HCT116 (cell line): ENCODE data around the gene FOXD2. TPM values are rescaled to one million over a fixed set of nuclear protein-coding genes. Genes with fewer than 3 reads are reported as not detected.

Source experiments
- ATAC-seq: fragments of 200-7000 bp; cut with Tn5 transposase; 2 replicates; pipeline ENCODE4 v1.9.1; 2020; ENCODE audit warnings: mild to moderate bottlenecking, moderate library complexity
- BruUV-seq: library from RNA; stranded (reverse); fragments of 400-500 nt; replicated peaks from 2 replicates; lab custom pipeline; 2021; lab: Mats Ljungman, UMichigan
- CTCF ChIA-PET: fragments of 300-600 bp; sonication (Branson Sonifier 250); formaldehyde crosslinking; loops from one replicate; lab custom pipeline; 2021; ENCODE audit warnings: antibody characterized with exemption; lab: Charles Lee
- POLR2A ChIA-PET: fragments of 300-600, 350-600 bp; sonication (Branson Sonifier 250); formaldehyde crosslinking; loops from one replicate; lab custom pipeline; 2021; ENCODE audit warnings: antibody characterized with exemption; lab: Charles Lee
- RAD21 ChIA-PET, 2 experiments: fragments of 300-600 bp; sonication (Branson Sonifier 250); formaldehyde crosslinking; loops; one replicate each; lab custom pipeline; 2023; ENCODE audit warnings: low total read pairs in 2 of 2; ENCODE audit not compliant: uncharacterized antibody in 2 of 2, unreplicated experiment in 2 of 2, low non-redundant PET in 1 of 2; lab: Charles Lee
- DNase-seq: peaks from one replicate; pipeline ENCODE4 v3.0.0-alpha.2; 2010; ENCODE audit warnings: low read depth, low spot score
- H2AFZ ChIP-seq: fragments of 200-600 bp; shearing (Covaris generic), sonication (generic); 2 replicates; pipeline ENCODE4 v1.6.1; 2017; ENCODE audit warnings: low read depth, mixed run types, mixed read lengths, antibody characterized with exemption, low read length; ENCODE audit not compliant: poor library complexity, severe bottlenecking
- H3K27ac ChIP-seq: 2 replicates; pipeline ENCODE4 v1.5.1; 2012; ENCODE audit warnings: low read depth, low read length
- H3K27me3 ChIP-seq: fragments of 200-600 bp; sonication (generic); 2 replicates; pipeline ENCODE4 v1.6.1; 2016; ENCODE audit warnings: mixed run types, low read length, mixed read lengths; ENCODE audit not compliant: insufficient read depth
- H3K36me3 ChIP-seq, 2 experiments: fragments of 200-500 bp in 1 of 2; fragments of 200-600 bp in 1 of 2; sonication (Bioruptor generic) in 1 of 2; sonication (generic) in 1 of 2; 2 replicates each; pipeline versions ENCODE4 v1.5.1 to v1.6.1; 2014 to 2016; ENCODE audit warnings: low read length in 2 of 2, inconsistent platforms in 1 of 2, mixed read lengths in 1 of 2, mixed run types in 1 of 2; ENCODE audit not compliant: insufficient read depth in 2 of 2, control insufficient read depth in 1 of 2
- H3K4me1 ChIP-seq, 2 experiments: fragments of 200-600 bp in 1 of 2; sonication (generic) in 1 of 2; 2 replicates each; pipeline versions ENCODE4 v1.5.1 to v1.6.1; 2012 to 2017; ENCODE audit warnings: low read length in 2 of 2, inconsistent platforms in 1 of 2, mild to moderate bottlenecking in 1 of 2, mixed read lengths in 1 of 2, mixed run types in 1 of 2, moderate library complexity in 1 of 2; ENCODE audit not compliant: insufficient read depth in 2 of 2, control insufficient read depth in 1 of 2
- H3K4me2 ChIP-seq: fragments of 200-600 bp; sonication (generic); 2 replicates; pipeline ENCODE4 v1.6.1; 2017; ENCODE audit warnings: mixed run types, low read length, mixed read lengths
- H3K4me3 ChIP-seq, 2 experiments: fragments of 200-600 bp in 1 of 2; sonication (generic) in 1 of 2; replicated peaks in 1 of 2; 2 replicates each; pipeline ENCODE4 v1.5.1; 2011 to 2016; ENCODE audit warnings: low read length in 2 of 2, control low read depth in 1 of 2, low read depth in 1 of 2, mild to moderate bottlenecking in 1 of 2, mixed read lengths in 1 of 2, mixed run types in 1 of 2
- H3K79me2 ChIP-seq: fragments of 200-600 bp; sonication (generic); 2 replicates; pipeline ENCODE4 v1.6.1; 2017; ENCODE audit warnings: mild to moderate bottlenecking, mixed run types, low read length, moderate library complexity, mixed read lengths; ENCODE audit not compliant: insufficient read depth
- H3K9ac ChIP-seq: fragments of 200-600 bp; sonication (generic); 2 replicates; pipeline ENCODE4 v1.6.1; 2016; ENCODE audit warnings: low read length, mixed read lengths
- H3K9me2 ChIP-seq: fragments of 200-600 bp; sonication (generic), shearing (Covaris generic); 2 replicates; pipeline ENCODE4 v1.6.1; 2017; ENCODE audit warnings: mixed run types, mild to moderate bottlenecking, moderate library complexity; ENCODE audit not compliant: insufficient read depth
- H3K9me3 ChIP-seq, 2 experiments: fragments of 200-500 bp in 1 of 2; fragments of 200-600 bp in 1 of 2; sonication (Bioruptor generic) in 1 of 2; sonication (generic) in 1 of 2; 2 replicates each; pipeline ENCODE4 v1.6.1; 2014 to 2017; ENCODE audit warnings: low read length in 2 of 2, mixed read lengths in 2 of 2, inconsistent platforms in 1 of 2, low read depth in 1 of 2, mild to moderate bottlenecking in 1 of 2, mixed run types in 1 of 2, moderate library complexity in 1 of 2; ENCODE audit not compliant: control insufficient read depth in 1 of 2, insufficient read depth in 1 of 2
- H4K20me1 ChIP-seq: fragments of 200-600 bp; sonication (generic), shearing (Covaris generic); 2 replicates; pipeline ENCODE4 v1.6.1; 2017; ENCODE audit warnings: mixed run types, mild to moderate bottlenecking, moderate library complexity; ENCODE audit not compliant: insufficient read depth
- CEBPB ChIP-seq: IDR thresholded peaks from 2 replicates; pipeline ENCODE4 v1.6.1; 2012; ENCODE audit warnings: low read depth
- ELF1 ChIP-seq: IDR thresholded peaks from 2 replicates; pipeline ENCODE4 v1.6.1; 2012; ENCODE audit warnings: low read depth, borderline replicate concordance
- EZH2phosphoT487 ChIP-seq: fragments of 200-600 bp; IDR thresholded peaks from 2 replicates; pipeline ENCODE4 v1.6.1; 2018; ENCODE audit warnings: antibody characterized with exemption, borderline replicate concordance
- FOSL1 ChIP-seq: IDR thresholded peaks from 2 replicates; pipeline ENCODE4 v1.6.1; 2012; ENCODE audit warnings: low read depth
- JUND ChIP-seq: IDR thresholded peaks from 2 replicates; pipeline ENCODE4 v1.6.1; 2012
- intact Hi-C: fragments of 100-400 bp; cut with micrococcal nuclease; formaldehyde crosslinking; loops from 2 replicates; pipeline ENCODE4 v1.10.0; 2022
- total RNA-seq: library from RNA; stranded (reverse); gene quantifications from one replicate; pipeline ENCODE4 v1.2.1, GENCODE V29; 2021; ENCODE audit not compliant: unreplicated experiment
- TF ChIP-seq, protein P1 (sequence below): IDR thresholded peaks from 2 replicates; pipeline ENCODE4 v1.6.1; 2012; ENCODE audit warnings: low read depth
- TF ChIP-seq, protein P2 (sequence below): IDR thresholded peaks from 2 replicates; pipeline ENCODE4 v1.6.1; 2012
- TF ChIP-seq, protein P3 (sequence below): IDR thresholded peaks from 2 replicates; pipeline ENCODE4 v1.6.1; 2011; ENCODE audit warnings: mild to moderate bottlenecking, low read length, moderate library complexity; ENCODE audit not compliant: insufficient replicate concordance; ENCODE audit errors: extremely low read depth

FOXD2 gene
- total RNA-seq, 1 experiment from 2014 or later = 1.9 TPM

DNA sequence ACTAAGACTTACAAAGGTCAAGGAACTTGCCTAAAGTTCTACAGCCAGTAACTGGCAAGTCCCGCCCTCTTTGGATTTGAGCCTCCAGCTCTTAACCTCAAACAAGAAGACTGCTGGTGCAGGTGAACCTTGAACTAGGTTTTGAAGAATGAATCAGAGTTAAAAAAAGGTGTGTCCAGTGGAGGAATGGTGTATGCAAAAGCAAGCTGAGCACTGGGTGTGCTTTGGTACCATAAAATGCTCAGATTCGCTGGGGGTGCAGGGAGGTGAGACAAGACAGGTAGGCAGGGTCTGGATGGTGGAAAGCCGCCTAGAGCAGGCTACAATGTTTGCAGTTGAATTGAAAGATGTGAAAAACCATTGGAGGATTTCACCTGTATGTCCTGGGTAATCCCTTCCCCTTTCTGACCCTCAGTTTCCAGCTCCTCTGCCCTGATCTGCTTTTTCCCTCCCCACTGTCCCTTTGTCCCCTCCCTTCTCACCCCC is 39.8 kb downstream of the FOXD2 start:
- DNase-seq (no peak), ATAC-seq (no peak)
- Histone ChIP-seq H3K9ac (no peak overlapping the region), H3K4me2 (no peak overlapping the region), H3K36me3 (no peaks in the 10 kb centered on the region), H4K20me1 (no peaks in the 10 kb centered on the region), H3K4me3 (no peak overlapping the region), H3K27ac (no peak overlapping the region), H3K9me3 (no peaks in the 10 kb centered on the region), H2AFZ (no peak overlapping the region), H3K4me1 (no peaks in the 10 kb centered on the region), H3K27me3 (0 out of 2 replicates have a peak, but pooled peaks cover 6% of the 10 kb centered on the region), H3K79me2 (no peaks in the 10 kb centered on the region), H3K9me2 (no peaks in the 10 kb centered on the region)
- ChIA-PET POLR2A (no interaction called here), CTCF (no interaction called here), RAD21 (no interaction called here)
- BruUV-seq = no TSS peak
- TF ChIP-seq CEBPB = no peak
- TF ChIP-seq, protein P1, sequence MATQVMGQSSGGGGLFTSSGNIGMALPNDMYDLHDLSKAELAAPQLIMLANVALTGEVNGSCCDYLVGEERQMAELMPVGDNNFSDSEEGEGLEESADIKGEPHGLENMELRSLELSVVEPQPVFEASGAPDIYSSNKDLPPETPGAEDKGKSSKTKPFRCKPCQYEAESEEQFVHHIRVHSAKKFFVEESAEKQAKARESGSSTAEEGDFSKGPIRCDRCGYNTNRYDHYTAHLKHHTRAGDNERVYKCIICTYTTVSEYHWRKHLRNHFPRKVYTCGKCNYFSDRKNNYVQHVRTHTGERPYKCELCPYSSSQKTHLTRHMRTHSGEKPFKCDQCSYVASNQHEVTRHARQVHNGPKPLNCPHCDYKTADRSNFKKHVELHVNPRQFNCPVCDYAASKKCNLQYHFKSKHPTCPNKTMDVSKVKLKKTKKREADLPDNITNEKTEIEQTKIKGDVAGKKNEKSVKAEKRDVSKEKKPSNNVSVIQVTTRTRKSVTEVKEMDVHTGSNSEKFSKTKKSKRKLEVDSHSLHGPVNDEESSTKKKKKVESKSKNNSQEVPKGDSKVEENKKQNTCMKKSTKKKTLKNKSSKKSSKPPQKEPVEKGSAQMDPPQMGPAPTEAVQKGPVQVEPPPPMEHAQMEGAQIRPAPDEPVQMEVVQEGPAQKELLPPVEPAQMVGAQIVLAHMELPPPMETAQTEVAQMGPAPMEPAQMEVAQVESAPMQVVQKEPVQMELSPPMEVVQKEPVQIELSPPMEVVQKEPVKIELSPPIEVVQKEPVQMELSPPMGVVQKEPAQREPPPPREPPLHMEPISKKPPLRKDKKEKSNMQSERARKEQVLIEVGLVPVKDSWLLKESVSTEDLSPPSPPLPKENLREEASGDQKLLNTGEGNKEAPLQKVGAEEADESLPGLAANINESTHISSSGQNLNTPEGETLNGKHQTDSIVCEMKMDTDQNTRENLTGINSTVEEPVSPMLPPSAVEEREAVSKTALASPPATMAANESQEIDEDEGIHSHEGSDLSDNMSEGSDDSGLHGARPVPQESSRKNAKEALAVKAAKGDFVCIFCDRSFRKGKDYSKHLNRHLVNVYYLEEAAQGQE = no peak
- TF ChIP-seq FOSL1 = no peak
- no peak for TF ChIP-seq EZH2phosphoT487
- TF ChIP-seq, protein P2, sequence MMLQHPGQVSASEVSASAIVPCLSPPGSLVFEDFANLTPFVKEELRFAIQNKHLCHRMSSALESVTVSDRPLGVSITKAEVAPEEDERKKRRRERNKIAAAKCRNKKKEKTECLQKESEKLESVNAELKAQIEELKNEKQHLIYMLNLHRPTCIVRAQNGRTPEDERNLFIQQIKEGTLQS = no peak
- TF ChIP-seq, protein P3, sequence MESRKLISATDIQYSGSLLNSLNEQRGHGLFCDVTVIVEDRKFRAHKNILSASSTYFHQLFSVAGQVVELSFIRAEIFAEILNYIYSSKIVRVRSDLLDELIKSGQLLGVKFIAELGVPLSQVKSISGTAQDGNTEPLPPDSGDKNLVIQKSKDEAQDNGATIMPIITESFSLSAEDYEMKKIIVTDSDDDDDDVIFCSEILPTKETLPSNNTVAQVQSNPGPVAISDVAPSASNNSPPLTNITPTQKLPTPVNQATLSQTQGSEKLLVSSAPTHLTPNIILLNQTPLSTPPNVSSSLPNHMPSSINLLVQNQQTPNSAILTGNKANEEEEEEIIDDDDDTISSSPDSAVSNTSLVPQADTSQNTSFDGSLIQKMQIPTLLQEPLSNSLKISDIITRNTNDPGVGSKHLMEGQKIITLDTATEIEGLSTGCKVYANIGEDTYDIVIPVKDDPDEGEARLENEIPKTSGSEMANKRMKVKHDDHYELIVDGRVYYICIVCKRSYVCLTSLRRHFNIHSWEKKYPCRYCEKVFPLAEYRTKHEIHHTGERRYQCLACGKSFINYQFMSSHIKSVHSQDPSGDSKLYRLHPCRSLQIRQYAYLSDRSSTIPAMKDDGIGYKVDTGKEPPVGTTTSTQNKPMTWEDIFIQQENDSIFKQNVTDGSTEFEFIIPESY = no peak
- no peak for TF ChIP-seq JUND
- TF ChIP-seq ELF1 = no peak
- intact Hi-C loops = no loop called here
